GM10266 (cell line): Measurements from ENCODE around the gene RNF34.

Experiments used
- DNase-seq: peaks from one replicate; pipeline ENCODE4 v3.0.0; 2012; ENCODE audit errors: extremely low spot score
- TF ChIP-seq, protein P1 (sequence below): IDR thresholded peaks from 2 replicates; pipeline ENCODE4 v1.5.1; 2012; ENCODE audit warnings: mild to moderate bottlenecking, low read depth; ENCODE audit not compliant: control insufficient read depth, insufficient read depth; ENCODE audit errors: missing control alignments

Gene RNF34, protein sequence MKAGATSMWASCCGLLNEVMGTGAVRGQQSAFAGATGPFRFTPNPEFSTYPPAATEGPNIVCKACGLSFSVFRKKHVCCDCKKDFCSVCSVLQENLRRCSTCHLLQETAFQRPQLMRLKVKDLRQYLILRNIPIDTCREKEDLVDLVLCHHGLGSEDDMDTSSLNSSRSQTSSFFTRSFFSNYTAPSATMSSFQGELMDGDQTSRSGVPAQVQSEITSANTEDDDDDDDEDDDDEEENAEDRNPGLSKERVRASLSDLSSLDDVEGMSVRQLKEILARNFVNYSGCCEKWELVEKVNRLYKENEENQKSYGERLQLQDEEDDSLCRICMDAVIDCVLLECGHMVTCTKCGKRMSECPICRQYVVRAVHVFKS

DNA sequence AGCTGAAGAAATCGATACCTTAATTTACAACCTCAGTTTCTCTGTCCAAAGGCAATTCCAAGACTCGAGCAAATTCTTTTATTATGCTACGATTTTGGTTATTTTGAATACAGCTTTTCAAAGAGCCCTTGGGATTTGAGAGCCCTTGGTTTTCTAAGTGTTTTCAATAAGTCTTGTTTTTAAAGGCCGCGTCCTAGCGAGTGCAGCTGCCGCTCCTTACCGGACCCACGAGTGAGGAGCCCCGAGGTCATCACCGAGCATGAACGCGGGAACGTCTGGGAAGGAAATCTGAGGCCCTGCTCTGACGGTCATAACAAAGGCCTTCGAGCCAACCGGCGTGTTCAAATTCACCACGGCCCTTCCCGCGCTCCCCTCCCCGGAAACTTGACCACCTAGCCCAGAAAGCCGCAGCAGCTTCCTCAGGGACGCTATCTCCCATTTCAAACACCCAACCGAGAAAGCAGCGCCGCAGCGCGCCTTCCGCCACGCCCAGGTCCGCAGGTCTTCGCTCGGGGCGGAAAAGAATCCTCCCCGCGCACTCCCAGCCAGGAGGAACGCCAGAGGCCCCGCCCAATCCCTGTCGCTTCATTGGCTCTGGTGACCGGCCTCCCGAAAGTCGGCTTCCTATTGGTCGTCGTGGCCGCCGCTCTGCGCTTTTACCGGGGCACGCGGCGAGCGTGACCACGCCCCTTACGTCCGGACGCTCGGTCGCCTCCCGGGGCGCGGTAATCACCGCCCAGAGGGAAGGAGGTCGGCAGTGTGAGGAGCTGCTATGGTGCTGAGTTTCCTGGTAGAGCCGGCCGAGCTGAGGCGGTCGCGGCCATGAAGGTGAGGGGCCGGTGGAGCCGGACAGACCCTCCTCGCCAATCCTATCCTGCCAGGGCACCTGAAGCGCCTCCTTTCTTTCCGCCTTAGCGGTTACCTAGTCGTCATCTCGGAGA, at the start of gene RNF34:
Gene RNF34 (plus strand): TSS at position 728 of the 941 bp plus-strand sequence. CDS start 95 bp downstream, at position 823.
- TF ChIP-seq, protein P1, sequence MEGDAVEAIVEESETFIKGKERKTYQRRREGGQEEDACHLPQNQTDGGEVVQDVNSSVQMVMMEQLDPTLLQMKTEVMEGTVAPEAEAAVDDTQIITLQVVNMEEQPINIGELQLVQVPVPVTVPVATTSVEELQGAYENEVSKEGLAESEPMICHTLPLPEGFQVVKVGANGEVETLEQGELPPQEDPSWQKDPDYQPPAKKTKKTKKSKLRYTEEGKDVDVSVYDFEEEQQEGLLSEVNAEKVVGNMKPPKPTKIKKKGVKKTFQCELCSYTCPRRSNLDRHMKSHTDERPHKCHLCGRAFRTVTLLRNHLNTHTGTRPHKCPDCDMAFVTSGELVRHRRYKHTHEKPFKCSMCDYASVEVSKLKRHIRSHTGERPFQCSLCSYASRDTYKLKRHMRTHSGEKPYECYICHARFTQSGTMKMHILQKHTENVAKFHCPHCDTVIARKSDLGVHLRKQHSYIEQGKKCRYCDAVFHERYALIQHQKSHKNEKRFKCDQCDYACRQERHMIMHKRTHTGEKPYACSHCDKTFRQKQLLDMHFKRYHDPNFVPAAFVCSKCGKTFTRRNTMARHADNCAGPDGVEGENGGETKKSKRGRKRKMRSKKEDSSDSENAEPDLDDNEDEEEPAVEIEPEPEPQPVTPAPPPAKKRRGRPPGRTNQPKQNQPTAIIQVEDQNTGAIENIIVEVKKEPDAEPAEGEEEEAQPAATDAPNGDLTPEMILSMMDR, result no peak
- DNase-seq, result peak; percentile 96

DNA sequence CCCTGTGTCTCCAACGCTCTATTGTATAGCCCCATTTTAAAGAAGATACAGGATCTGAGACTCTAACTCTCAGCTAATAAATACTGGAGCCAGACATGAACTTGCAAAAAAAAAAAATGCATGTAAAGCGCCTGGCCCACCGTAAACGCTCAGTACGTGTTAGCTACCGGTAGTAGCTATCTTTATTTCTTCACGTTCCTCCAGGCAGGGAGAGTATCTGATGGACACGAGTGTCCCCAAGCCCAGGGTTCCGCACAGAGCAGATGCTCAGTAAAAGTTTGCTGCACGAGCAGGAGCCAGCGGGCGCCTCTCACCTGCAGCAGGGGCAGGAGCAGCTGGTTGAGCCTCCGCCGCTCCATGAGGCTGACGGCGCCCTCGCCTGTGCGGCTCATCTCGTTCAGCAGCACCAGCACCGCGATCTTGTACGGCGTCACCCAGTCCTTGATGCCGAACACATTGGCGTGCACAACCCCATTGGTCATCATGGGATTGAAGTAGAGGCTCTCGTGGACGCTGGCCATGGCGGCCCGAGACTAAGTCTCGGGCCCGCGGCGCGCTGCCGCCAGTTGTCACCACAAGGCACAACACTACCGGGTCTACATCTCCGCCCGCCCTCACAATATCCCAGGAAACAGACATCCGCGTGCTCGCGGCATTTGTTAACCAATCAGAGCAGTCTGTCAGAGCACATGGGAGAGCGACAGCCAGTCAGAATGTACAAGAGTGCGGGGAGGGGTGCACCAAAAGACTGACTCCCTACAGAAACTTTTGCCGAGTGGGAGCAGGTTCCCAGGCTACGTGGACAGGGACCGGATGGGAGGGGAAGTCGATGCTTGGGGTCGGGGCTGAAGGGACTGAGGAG, 47.9 kb upstream of the RNF34 start, which contains the start of gene ANAPC5:
Gene ANAPC5 (minus strand): TSS at position 592 of the 862 bp plus-strand sequence. CDS start 71 bp downstream, at position 521.
- TF ChIP-seq, protein P1, result peak; percentile 17
- peak; percentile 94 for DNase-seq

DNA sequence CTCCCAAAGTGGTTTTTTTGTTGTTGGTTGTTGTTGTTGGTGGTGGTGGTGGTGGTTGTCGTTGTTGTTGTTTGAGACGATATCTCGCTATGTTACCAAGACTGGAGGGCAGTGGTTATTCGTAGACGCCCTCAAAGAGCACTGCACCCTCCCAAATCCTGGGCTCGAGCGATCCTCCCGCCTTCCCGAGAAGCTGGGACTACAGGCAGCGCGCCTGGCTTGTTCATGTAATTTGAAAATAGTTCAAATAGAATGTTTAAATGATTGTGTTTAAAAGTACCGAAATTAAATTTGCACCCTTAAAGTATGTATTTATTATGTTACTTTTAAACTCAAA, 47.3 kb upstream of the RNF34 start:
- no peak for DNase-seq
- TF ChIP-seq, protein P1, result no peak

DNA sequence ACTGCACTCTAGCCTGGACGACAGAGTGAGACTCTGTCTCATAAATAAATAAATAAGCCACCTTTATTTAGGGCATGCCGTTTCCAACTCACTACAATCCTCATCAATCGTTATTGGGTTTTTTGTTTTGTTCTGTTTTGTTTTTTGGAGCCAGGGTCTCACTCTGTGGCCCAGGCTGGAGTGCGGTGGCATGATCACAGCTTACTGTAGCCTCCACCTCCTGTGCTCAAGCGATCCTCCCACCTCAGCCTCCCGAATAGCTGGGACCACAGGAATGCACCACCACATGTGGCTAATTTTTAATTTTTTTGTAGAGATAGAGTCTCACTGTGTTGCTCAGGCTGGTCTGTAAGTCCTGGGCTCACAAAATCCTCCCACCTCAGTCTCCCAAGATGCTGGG, 44.1 kb upstream of the RNF34 start:
- TF ChIP-seq, protein P1, result no peak
- DNase-seq, result no peak

DNA sequence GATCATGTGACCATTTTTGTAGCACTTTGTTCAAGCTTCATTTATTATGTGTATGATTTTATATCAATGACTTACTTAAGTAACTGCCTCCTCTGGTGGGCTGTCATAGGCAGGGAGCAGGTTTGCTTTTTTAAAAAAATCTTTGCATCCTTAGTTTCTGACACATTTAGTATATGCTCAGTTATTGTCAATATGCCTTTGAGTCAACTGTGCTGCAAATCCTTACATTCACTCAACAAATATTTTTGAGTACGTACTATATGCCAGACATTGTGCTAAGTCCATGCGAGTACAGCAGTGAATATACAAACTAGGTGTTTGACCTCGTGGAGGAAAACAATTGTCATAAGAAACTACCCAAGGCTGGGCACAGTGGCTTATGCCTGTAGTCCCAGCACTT, 43.3 kb upstream of the RNF34 start:
- TF ChIP-seq, protein P1, result no peak
- no peak for DNase-seq

DNA sequence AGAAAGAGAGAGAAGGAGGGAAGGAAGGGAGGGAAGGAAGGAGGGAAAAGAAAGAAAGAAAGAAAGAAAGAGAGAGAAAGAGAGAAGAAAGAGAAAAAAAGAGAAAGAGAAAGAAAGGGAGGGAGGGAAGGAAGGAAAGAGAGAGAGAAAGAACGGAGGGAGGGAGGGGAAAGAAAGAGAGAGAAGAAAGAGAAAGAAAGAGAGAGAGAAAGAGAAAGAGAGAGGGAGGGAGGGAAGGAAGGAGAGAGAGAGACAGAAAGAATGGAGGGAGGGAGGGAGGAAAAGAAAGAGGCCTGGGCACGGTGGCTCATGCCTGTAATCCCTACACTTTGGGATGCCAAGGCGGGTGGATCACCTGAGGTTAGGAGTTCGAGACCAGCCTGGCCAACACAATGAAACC, 42.6 kb upstream of the RNF34 start:
- TF ChIP-seq, protein P1, result no peak
- no peak for DNase-seq
